Gastroesophageal sphincter (tissue), 4 donors: Measurements from ENCODE around the gene SH3PXD2A. TPM values are rescaled to one million over a fixed set of nuclear protein-coding genes. Genes with fewer than 3 reads are reported as not detected.

Experiments used
- ATAC-seq: fragments of 150-250 bp; one replicate; pipeline ENCODE4 v1.9.1; 2016; ENCODE audit warnings: mild to moderate bottlenecking, moderate library complexity
- H3K27ac ChIP-seq, 4 donors: fragments of 200-600 bp; sonication (generic) in 3 of 4; 1 replicate in 3 of 4; 2 replicates in 1 of 4; pipeline ENCODE4 v1.5.1; 2016 to 2019
- H3K27me3 ChIP-seq: fragments of 200-600 bp; sonication (generic); one replicate; pipeline ENCODE4 v1.5.1; 2019
- H3K36me3 ChIP-seq, 2 donors: fragments of 200-600 bp; sonication (generic); one replicate each; pipeline ENCODE4 v1.5.1; 2019; ENCODE audit warnings: control low read depth in 1 of 2
- H3K4me1 ChIP-seq, 3 donors: fragments of 200-600 bp; sonication (generic); 1 replicate in 2 of 3; 2 replicates in 1 of 3; pipeline ENCODE4 v1.5.1; 2016 to 2019; ENCODE audit warnings: control low read depth in 2 of 3
- H3K4me3 ChIP-seq, 2 donors: fragments of 200-600 bp; sonication (generic); one replicate each; pipeline ENCODE4 v1.5.1; 2019; ENCODE audit warnings: mild to moderate bottlenecking in 1 of 2, moderate library complexity in 1 of 2
- H3K9me3 ChIP-seq, 3 donors: fragments of 200-600 bp; sonication (generic); one replicate each; pipeline ENCODE4 v1.5.1; 2017 to 2019; ENCODE audit warnings: control low read depth in 2 of 3
- EP300 ChIP-seq: sonication (generic); formaldehyde crosslinking; IDR thresholded peaks from one replicate; pipeline ENCODE4 v1.6.1; 2017; ENCODE audit warnings: antibody characterized with exemption, mild to moderate bottlenecking
- POLR2A ChIP-seq, 2 donors: fragments of 450-650 bp; IDR thresholded peaks; one replicate each; pipeline ENCODE4 v1.6.1; 2017; ENCODE audit warnings: antibody characterized with exemption in 2 of 2, mild to moderate bottlenecking in 2 of 2, moderate library complexity in 1 of 2
- POLR2AphosphoS5 ChIP-seq: sonication (generic); formaldehyde crosslinking; IDR thresholded peaks from one replicate; pipeline ENCODE4 v1.6.1; 2017; ENCODE audit warnings: antibody characterized with exemption
- WGBS, 2 donors: methylation state at CpG; one replicate each; pipeline ENCODE4 v1.1.5; 2018; ENCODE audit warnings: low coverage in 1 of 2; 5-methylcytosine and 5-hydroxymethylcytosine counted together
- total RNA-seq, 4 donors: library from RNA; depleted of rRNA; stranded (reverse); fragments of >200 nt; gene quantifications; one replicate each; pipeline ENCODE4 v1.1.0, GENCODE V29; 2016
- TF ChIP-seq, protein P1 (sequence below), 4 experiments: fragments of 200-600 bp in 2 of 4; fragments of 450-650 bp in 2 of 4; sonication (generic) in 1 of 4; IDR thresholded peaks; one replicate each; pipeline ENCODE4 v1.5.1; 2017 to 2019; ENCODE audit warnings: antibody characterized with exemption in 4 of 4, mild to moderate bottlenecking in 2 of 4, moderate library complexity in 2 of 4

The SH3PXD2A gene
- total RNA-seq, 4 donors from 2014 or later, result 31.2 to 65.2 (median 39.5) TPM

DNA sequence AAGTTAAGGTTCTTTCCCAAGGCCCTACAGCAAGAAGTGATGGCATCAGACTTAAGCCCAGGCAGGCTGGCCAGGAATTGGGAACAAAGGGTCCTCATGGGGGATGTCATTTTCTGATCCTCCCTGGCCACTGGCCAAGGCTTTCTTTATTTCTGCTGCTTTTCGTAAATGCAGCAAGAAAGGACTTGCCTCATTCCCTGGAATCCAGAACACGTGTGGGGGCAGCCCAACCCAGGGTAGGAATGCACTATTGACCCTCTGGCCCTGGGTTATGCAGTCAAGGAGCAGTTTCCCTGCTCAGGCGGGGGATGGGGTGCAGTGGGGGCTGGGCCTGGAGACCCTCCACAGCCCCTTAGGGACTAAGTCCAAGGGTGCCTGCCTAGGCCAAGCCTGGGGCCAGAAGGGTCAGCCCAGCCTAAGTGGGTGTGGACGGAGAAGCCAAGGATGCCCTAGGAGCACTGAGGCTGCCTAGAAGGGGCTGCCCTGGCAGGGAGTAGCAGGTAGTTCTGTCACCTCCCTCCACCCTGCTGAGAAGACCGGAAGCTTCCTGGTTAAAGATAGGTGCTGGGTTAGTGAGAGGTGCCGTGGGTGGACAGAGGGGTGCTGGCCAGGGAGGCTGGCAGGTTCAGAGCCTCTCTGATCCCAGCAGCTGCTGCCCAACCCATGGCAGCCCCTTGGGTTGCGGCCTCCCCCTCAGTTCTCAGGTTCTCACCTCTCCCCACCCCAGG is 179.2 kb downstream of the SH3PXD2A start:
- 60 to 80% methylated on average over 1 of the region's 7 CpGs for WGBS, 2 donors
- peak overlapping the region in 3 of 4 donors; percentile 72 to 82 (median 81) for H3K27ac ChIP-seq
- TF ChIP-seq, protein P1, sequence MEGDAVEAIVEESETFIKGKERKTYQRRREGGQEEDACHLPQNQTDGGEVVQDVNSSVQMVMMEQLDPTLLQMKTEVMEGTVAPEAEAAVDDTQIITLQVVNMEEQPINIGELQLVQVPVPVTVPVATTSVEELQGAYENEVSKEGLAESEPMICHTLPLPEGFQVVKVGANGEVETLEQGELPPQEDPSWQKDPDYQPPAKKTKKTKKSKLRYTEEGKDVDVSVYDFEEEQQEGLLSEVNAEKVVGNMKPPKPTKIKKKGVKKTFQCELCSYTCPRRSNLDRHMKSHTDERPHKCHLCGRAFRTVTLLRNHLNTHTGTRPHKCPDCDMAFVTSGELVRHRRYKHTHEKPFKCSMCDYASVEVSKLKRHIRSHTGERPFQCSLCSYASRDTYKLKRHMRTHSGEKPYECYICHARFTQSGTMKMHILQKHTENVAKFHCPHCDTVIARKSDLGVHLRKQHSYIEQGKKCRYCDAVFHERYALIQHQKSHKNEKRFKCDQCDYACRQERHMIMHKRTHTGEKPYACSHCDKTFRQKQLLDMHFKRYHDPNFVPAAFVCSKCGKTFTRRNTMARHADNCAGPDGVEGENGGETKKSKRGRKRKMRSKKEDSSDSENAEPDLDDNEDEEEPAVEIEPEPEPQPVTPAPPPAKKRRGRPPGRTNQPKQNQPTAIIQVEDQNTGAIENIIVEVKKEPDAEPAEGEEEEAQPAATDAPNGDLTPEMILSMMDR (IDR thresholded peaks at IDR 0.05), result no peak
- TF ChIP-seq POLR2A (IDR thresholded peaks at IDR 0.05) (no peak), EP300 (no peak), POLR2AphosphoS5 (peak; percentile 69)

DNA sequence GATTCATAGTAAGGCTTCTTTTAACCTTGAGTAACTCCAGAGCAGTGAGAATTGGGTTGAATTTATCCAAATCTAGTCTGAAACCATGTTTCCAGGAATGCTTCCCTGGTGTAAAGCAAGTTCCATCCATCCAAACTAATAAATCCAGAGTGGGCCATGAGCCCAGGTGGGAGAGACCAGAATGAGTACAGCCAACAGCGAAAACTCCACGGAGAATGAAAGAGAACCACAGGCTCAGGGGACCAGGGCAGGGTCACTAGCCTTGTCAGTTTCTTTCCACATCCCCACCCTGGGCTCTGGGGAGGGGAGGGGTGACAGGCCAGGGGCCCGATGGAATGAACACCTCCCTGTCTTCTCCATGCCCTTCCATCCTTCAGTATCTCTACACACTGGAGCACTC is 181.8 kb downstream of the SH3PXD2A start:
- no peaks in the 10 kb centered on the region for H3K9me3 ChIP-seq
- TF ChIP-seq POLR2A (IDR thresholded peaks at IDR 0.05) (no peak), EP300 (no peak), POLR2AphosphoS5 (no peak)
- TF ChIP-seq, protein P1 (IDR thresholded peaks at IDR 0.05), result no peak
- no peaks in the 10 kb centered on the region for H3K36me3 ChIP-seq
- whole genome bisulfite sequencing, 2 donors, result 20 to 38% methylated on average over 1 to 3 of the region's 3 CpGs
- peak overlapping the region in 3 of 4 donors; percentile 7 to 36 (median 11) for H3K27ac ChIP-seq
- H3K4me1 ChIP-seq, result peaks cover 2 to 67% (median 15%) of the 10 kb centered on the region in 3 donors
- no peaks in the 10 kb centered on the region for H3K27me3 ChIP-seq
- H3K4me3 ChIP-seq, result no peak overlapping the region
- ATAC-seq, result no peak

More for the DNA sequence above, 179.2 kb downstream of the SH3PXD2A start:
- no peak overlapping the region for H3K4me3 ChIP-seq
- H3K4me1 ChIP-seq, result peaks cover 0 to 73% (median 16%) of the 10 kb centered on the region in 3 donors
- H3K27me3 ChIP-seq, result no peaks in the 10 kb centered on the region
- ATAC-seq, result peak; percentile 58
- no peaks in the 10 kb centered on the region for H3K36me3 ChIP-seq
- H3K9me3 ChIP-seq, result no peaks in the 10 kb centered on the region

DNA sequence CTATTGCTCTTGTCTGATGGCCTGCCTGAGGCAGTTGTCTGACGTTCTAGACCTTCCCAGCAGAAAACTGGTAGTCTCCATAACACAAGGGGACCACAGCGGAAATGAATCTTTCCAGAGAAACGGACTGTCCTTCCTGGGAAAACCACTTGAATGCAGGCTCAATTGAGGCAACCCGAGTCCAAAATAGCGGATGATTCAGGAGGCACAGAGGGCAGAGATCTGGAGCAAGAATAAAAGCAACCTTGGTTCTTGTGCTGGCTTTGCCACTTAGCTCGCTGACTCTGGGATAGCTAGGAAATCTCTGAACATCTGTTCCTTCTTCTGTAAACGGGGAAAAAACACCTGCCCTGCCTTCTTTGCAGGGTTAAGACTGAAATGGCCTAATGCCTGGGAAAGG is 183.0 kb downstream of the SH3PXD2A start:
- WGBS, 2 donors, result 80% methylated on average over 4 to 5 of the region's 7 CpGs
- Histone ChIP-seq H3K36me3 (no peaks in the 10 kb centered on the region), H3K27me3 (no peaks in the 10 kb centered on the region), H3K9me3 (no peaks in the 10 kb centered on the region), H3K4me1 (peaks cover 2 to 67% (median 13%) of the 10 kb centered on the region in 3 donors), H3K27ac (peak overlapping the region in 1 of 4 donors; percentile 36), H3K4me3 (no peak overlapping the region)
- TF ChIP-seq EP300 (no peak), POLR2A (IDR thresholded peaks at IDR 0.05) (no peak), POLR2AphosphoS5 (no peak)
- TF ChIP-seq, protein P1 (IDR thresholded peaks at IDR 0.05), result no peak
- no peak for ATAC-seq

DNA sequence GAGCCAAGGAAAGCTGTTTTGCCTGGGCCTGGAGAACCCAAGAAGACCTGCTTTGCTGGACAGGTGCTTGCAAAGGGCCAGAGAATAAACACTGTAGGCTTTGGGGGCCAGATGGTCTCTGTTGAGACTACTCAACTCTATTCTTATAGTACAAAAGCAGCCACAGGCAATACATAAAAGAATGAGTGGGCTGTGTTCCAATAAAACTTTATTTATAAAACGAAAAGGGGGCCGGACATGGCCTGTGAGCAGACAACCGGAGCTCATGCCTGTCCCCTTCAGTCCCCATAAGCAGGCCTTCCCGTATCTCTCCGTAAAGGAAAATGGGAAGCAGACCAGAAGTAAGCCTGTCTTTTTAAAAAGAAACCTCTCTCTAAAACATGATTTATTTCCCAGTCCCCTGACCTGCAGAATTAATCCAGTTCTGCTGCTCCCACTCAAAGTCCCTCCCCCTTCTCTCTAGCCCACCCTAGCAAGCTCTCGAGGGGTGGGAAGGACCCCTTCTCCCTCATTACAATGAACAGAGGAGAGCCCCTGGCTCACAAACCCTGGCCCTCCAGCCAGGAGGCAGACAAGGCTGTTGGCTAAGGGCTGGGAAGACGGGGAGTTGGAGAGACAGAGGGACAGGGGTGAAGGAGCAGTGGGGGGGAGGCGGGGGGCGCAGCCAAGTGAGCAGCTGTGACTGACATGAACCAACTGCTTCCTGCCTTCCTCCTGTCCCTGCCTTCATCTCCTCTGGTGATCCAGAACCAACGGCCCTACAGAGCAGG is 184.1 kb downstream of the SH3PXD2A start:
- no peaks in the 10 kb centered on the region for H3K27me3 ChIP-seq
- peak overlapping the region in 3 of 4 donors; percentile 2 to 33 (median 17) for H3K27ac ChIP-seq
- no peak for ATAC-seq
- 77 to 86% methylated on average over 5 of the region's 10 CpGs for WGBS, 2 donors
- H3K4me3 ChIP-seq, result no peak overlapping the region
- H3K9me3 ChIP-seq, result no peaks in the 10 kb centered on the region
- no peaks in the 10 kb centered on the region for H3K36me3 ChIP-seq
- H3K4me1 ChIP-seq, result peaks cover 2 to 67% (median 15%) of the 10 kb centered on the region in 3 donors
- no peak for TF ChIP-seq POLR2A (IDR thresholded peaks at IDR 0.05)
- no peak for TF ChIP-seq EP300
- TF ChIP-seq POLR2AphosphoS5, result no peak

DNA sequence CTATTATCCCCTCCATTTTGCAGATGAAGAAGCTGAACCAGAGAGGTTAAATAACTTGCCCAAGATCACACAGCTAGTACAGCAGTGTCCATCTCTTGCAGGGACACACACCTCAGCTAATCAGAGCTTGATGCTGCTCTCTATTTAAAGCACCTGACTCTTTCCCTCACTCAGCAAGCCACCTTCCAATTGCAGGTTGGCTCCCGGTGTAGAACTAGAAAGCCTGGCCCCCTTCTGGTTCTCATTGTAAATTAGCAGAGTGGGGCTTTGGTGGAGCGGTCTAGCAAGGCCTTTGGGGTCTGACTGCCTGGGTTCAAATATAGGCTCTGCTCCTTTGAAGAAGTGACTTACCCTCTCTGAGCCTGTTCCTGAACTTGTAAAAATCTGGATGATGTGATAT is 185.4 kb downstream of the SH3PXD2A start:
- Histone ChIP-seq H3K27me3 (no peaks in the 10 kb centered on the region), H3K27ac (no peak overlapping the region), H3K4me3 (no peak overlapping the region), H3K36me3 (no peaks in the 10 kb centered on the region), H3K9me3 (no peaks in the 10 kb centered on the region), H3K4me1 (peaks cover 2 to 66% (median 15%) of the 10 kb centered on the region in 3 donors)
- no peak for ATAC-seq
- 100% methylated on average over 2 of the region's 2 CpGs; no CpG with 5 or more reads in 1 of the 2 donors for WGBS, 2 donors
- TF ChIP-seq, protein P1 (IDR thresholded peaks at IDR 0.05), result no peak
- TF ChIP-seq POLR2A (IDR thresholded peaks at IDR 0.05) (no peak), EP300 (no peak), POLR2AphosphoS5 (no peak)
